ENCODE data around the gene GPATCH1. TPM values are rescaled to one million over a fixed set of nuclear protein-coding genes. Genes with fewer than 3 reads are reported as not detected.

The GPATCH1 gene
- total and polyA plus RNA-seq, 9 of the 15 experiments (the other 6 are each of a cell fraction or from before 2014, with no cell fraction given) = 3.7 to 9.7 (median 7.7) TPM

DNA sequence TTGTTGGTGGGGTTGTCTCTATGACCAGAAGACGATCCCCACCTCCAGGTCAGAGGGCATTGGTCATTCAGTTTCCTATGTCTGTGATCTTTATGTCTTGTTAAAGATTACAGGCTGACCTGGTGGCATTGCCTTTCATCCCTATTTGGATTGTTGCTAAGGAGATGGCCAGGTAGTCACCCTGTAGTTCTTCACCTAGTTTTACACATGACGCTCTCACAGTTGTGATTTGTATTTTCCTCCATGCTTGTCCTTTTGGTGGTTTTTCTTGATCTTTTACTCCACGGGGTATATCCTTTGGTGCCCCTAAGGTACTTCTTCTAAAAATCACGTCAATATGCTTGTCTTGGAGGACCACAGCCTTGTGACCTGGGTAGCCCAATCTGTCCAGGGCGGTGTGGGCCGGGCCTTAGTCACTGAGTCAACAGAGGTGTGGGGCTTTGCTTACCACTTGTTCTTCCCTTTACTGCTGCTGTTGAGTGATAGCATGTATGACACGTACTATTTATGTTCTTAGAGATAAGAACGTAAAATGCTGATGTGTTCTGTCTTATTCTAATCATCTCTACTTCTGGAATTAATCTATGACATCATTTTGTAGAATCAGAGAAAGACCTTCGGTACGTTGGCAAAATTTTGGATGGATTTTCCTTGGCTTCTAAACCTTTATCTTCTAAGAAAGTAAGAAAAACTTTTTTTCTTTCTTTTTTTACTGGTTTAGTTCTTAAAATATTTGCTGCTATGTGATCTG, 20.1 kb downstream of the GPATCH1 start (continued):
- TF ChIP-seq, protein P1, sequence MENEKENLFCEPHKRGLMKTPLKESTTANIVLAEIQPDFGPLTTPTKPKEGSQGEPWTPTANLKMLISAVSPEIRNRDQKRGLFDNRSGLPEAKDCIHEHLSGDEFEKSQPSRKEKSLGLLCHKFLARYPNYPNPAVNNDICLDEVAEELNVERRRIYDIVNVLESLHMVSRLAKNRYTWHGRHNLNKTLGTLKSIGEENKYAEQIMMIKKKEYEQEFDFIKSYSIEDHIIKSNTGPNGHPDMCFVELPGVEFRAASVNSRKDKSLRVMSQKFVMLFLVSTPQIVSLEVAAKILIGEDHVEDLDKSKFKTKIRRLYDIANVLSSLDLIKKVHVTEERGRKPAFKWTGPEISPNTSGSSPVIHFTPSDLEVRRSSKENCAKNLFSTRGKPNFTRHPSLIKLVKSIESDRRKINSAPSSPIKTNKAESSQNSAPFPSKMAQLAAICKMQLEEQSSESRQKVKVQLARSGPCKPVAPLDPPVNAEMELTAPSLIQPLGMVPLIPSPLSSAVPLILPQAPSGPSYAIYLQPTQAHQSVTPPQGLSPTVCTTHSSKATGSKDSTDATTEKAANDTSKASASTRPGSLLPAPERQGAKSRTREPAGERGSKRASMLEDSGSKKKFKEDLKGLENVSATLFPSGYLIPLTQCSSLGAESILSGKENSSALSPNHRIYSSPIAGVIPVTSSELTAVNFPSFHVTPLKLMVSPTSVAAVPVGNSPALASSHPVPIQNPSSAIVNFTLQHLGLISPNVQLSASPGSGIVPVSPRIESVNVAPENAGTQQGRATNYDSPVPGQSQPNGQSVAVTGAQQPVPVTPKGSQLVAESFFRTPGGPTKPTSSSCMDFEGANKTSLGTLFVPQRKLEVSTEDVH (IDR thresholded peaks at IDR 0.05; ENCODE audit: low read depth, partially characterized antibody) = no peak
- no peak for TF ChIP-seq TBP (optimal IDR thresholded peaks at IDR 0.05; ENCODE audit: low read depth, low read length)
- TF ChIP-seq ZNF274 (IDR thresholded peaks at IDR 0.05; ENCODE audit: borderline replicate concordance, low read depth, low read length) = no peak
- no peak for TF ChIP-seq ZNF583 (CRISPR knock-in tag; IDR thresholded peaks at IDR 0.05)
- TF ChIP-seq SIN3B (IDR thresholded peaks at IDR 0.05; ENCODE audit: low read depth) = no peak
- peak; percentile 87 for TF ChIP-seq CREM (IDR thresholded peaks at IDR 0.05; ENCODE audit: low read depth)
- no peak for TF ChIP-seq SMARCB1 (IDR thresholded peaks at IDR 0.05; ENCODE audit: insufficient read length, low read depth)
- TF ChIP-seq HMG20B (CRISPR knock-in tag; IDR thresholded peaks at IDR 0.05) = no peak
- no peak for TF ChIP-seq KLF10 (CRISPR knock-in tag; IDR thresholded peaks at IDR 0.05)
- TF ChIP-seq ZNF75A (CRISPR knock-in tag; IDR thresholded peaks at IDR 0.05) = no peak
- no peak for TF ChIP-seq ZFP36 (IDR thresholded peaks at IDR 0.05; ENCODE audit: low read depth, low read length, partially characterized antibody)
- no peak for TF ChIP-seq DACH1 (IDR thresholded peaks at IDR 0.05; ENCODE audit: partially characterized antibody)
- TF ChIP-seq ZNF695 (CRISPR knock-in tag; IDR thresholded peaks at IDR 0.05) = no peak
- TF ChIP-seq MTA1 (IDR thresholded peaks at IDR 0.05; ENCODE audit: borderline replicate concordance) = 0 out of 2 replicates have a peak, but pooled peaks have one; percentile 62
- TF ChIP-seq ZNF12 (CRISPR knock-in tag; IDR thresholded peaks at IDR 0.05) = no peak
- TF ChIP-seq, protein P2, sequence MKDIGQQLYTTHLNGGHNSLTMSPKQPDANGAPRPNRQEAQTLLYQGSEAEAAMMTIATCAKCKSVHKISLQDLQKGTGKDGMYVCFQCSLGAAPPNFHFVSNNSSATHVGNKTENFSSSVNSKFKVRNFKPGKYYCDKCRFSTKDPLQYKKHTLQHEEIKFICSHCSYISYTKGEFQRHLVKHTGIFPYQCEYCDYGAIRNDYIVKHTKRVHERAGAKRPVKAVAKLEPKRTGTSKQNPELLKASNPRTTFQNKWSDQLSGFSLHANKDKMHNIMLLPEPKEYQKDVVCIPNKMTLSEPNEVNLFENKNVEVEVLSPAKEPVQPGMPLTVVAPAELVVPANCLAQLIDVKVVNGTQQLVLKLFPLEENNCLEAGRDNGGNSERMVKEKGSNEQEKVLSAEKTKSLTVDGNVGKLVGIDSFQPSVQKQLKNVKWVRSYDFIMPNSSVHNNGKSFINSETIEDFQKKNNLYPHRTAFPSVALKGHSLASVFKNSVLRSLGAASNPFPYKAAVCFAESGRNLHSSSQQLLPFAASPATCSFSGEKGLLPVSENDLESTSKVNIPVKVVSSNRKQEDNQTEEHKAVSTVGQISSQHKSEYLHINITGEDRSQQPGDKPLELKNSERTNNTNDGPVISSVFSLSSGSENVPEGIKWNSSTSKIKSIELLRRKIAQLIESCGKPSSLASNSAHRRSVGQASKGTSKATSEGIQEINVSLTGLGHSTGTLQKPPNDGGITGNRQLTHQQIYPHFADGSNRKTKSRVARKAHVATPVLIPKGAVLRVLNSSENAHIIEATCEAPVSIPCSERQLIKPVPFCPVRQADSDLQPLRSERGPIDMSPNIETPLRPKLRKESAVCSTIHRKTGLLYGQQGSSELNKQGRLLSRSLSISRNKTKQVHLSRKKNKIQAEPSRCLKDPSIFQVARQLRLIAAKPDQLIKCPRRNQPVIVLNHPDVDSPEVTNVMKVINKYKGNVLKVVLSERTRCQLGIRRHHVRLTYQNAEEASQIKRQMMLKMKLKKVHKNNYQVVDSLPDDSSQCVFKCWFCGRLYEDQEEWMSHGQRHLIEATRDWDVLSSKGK (CRISPR knock-in tag; IDR thresholded peaks at IDR 0.05) = no peak
- TF ChIP-seq CBX2 (IDR thresholded peaks at IDR 0.05; ENCODE audit: insufficient read depth, low read length, poor library complexity, severe bottlenecking) = no peak
- no peak for TF ChIP-seq PCBP2 (IDR thresholded peaks at IDR 0.05; ENCODE audit: low read depth, low read length, poor library complexity, severe bottlenecking)
- TF ChIP-seq, protein P3, sequence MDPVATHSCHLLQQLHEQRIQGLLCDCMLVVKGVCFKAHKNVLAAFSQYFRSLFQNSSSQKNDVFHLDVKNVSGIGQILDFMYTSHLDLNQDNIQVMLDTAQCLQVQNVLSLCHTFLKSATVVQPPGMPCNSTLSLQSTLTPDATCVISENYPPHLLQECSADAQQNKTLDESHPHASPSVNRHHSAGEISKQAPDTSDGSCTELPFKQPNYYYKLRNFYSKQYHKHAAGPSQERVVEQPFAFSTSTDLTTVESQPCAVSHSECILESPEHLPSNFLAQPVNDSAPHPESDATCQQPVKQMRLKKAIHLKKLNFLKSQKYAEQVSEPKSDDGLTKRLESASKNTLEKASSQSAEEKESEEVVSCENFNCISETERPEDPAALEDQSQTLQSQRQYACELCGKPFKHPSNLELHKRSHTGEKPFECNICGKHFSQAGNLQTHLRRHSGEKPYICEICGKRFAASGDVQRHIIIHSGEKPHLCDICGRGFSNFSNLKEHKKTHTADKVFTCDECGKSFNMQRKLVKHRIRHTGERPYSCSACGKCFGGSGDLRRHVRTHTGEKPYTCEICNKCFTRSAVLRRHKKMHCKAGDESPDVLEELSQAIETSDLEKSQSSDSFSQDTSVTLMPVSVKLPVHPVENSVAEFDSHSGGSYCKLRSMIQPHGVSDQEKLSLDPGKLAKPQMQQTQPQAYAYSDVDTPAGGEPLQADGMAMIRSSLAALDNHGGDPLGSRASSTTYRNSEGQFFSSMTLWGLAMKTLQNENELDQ (CRISPR knock-in tag; IDR thresholded peaks at IDR 0.05; ENCODE audit: borderline replicate concordance) = no peak
- TF ChIP-seq HCFC1 (IDR thresholded peaks at IDR 0.05; ENCODE audit: low read depth, low read length) = no peak
- TF ChIP-seq SMARCA5 (IDR thresholded peaks at IDR 0.05) = no peak
- TF ChIP-seq C11orf30 (IDR thresholded peaks at IDR 0.05; ENCODE audit: low read depth) = peak; percentile 84

Measured in K562 (cell line).